Inferior parietal cortex (tissue), 1 donor: ENCODE data around the gene ITIH1.
"Not testable (repeated sequence)": the region's sequence is repeated elsewhere in the genome, so short reads cannot be mapped to it uniquely, and the experiment has no call there.

Experiments
- DNase-seq: peaks from one replicate; pipeline ENCODE4 v3.0.0-alpha.2; 2016; ENCODE audit errors: extremely low spot score

ITIH1 gene

GRCh38 chr3:52777127-52777958, at the start of gene ITIH1:
TSS of gene ITIH1 (plus strand) at chr3:52777599. CDS start at chr3:52777616, 17 bp downstream.
- no peak for DNase-seq

- not testable (repeated sequence) for DNase-seq
Measured at GRCh38 chr3:52728753-52729152, 48.6 kb upstream of the ITIH1 start.

- no peak for DNase-seq
Measured at GRCh38 chr3:52730681-52731080, 46.7 kb upstream of the ITIH1 start.

- no peak for DNase-seq
Measured at GRCh38 chr3:52731590-52731989, 45.8 kb upstream of the ITIH1 start.

GRCh38 chr3:52733256-52733891, 44.0 kb upstream of the ITIH1 start:
- no peak for DNase-seq

GRCh38 chr3:52739730-52740129, 37.7 kb upstream of the ITIH1 start:
- no peak for DNase-seq

GRCh38 chr3:52742418-52743041, 34.9 kb upstream of the ITIH1 start:
- peak; percentile 18 for DNase-seq

- DNase-seq = no peak
Measured at GRCh38 chr3:52743152-52743551, 34.2 kb upstream of the ITIH1 start.

- DNase-seq = no peak
Measured at GRCh38 chr3:52743721-52744120, 33.7 kb upstream of the ITIH1 start.

GRCh38 chr3:52752045-52752660, 25.2 kb upstream of the ITIH1 start:
- no peak for DNase-seq

GRCh38 chr3:52754373-52754772, 23.0 kb upstream of the ITIH1 start:
- DNase-seq = no peak

GRCh38 chr3:52756141-52756540, 21.3 kb upstream of the ITIH1 start:
- DNase-seq = no peak

- no peak for DNase-seq
Measured at GRCh38 chr3:52763466-52763865, 13.9 kb upstream of the ITIH1 start.

- no peak for DNase-seq
Measured at GRCh38 chr3:52769786-52770455, 7.5 kb upstream of the ITIH1 start.

GRCh38 chr3:52770496-52771333, 6.7 kb upstream of the ITIH1 start, which contains the start of gene NEK4:
TSS of gene NEK4 (minus strand) at chr3:52770940. CDS start at chr3:52770746, 194 bp downstream.
- peak; percentile 95 for DNase-seq

- DNase-seq = no peak
Measured at GRCh38 chr3:52771334-52771681, 6.1 kb upstream of the ITIH1 start.

- no peak for DNase-seq
Measured at GRCh38 chr3:52771702-52772101, 5.7 kb upstream of the ITIH1 start.

- DNase-seq = no peak
Measured at GRCh38 chr3:52773361-52774065, 3.9 kb upstream of the ITIH1 start.

GRCh38 chr3:52774066-52774713, 3.2 kb upstream of the ITIH1 start:
- no peak for DNase-seq
